Tibial artery (tissue), 4 donors: ENCODE data around the gene CD300C.

Source experiments
- DNase-seq, 2 donors: peaks; one replicate each; pipeline ENCODE4 v3.0.0-alpha.2; 2019
- H3K27ac ChIP-seq, 2 donors: fragments of 200-600 bp; sonication (generic) in 1 of 2; 1 replicate in 1 of 2; 2 replicates in 1 of 2; pipeline ENCODE4 v1.5.1; 2018 to 2019; ENCODE audit warnings: mild to moderate bottlenecking in 1 of 2
- H3K27me3 ChIP-seq, 2 donors: fragments of 200-600 bp; sonication (generic) in 1 of 2; one replicate each; pipeline versions ENCODE4 v1.5.1 to v1.6.0; 2016 to 2019
- H3K36me3 ChIP-seq, 3 donors: fragments of 200-600 bp; sonication (generic) in 2 of 3; one replicate each; pipeline ENCODE4 v1.5.1; 2016 to 2019; ENCODE audit warnings: mild to moderate bottlenecking in 2 of 3
- H3K4me1 ChIP-seq, 4 donors: fragments of 200-600 bp; sonication (generic) in 2 of 4; 1 replicate in 3 of 4; 2 replicates in 1 of 4; pipeline ENCODE4 v1.5.1; 2016 to 2019
- H3K4me3 ChIP-seq, 2 donors: fragments of 200-600 bp; sonication (generic) in 1 of 2; 1 replicate in 1 of 2; 2 replicates in 1 of 2; pipeline ENCODE4 v1.5.1; 2018 to 2019; ENCODE audit warnings: mild to moderate bottlenecking in 2 of 2
- H3K9me3 ChIP-seq, 3 donors: fragments of 200-600 bp; sonication (generic) in 1 of 3; one replicate each; pipeline ENCODE4 v1.5.1; 2016 to 2019
- intact Hi-C: fragments of 100-400 bp; cut with DNase I; formaldehyde crosslinking; loops from one replicate; pipeline ENCODE4 v1.15.0; 2023; ENCODE audit warnings: low total_unique reads
- TF ChIP-seq, protein P1 (sequence below), 2 experiments: fragments of 200-600 bp in 1 of 2; fragments of 450-650 bp in 1 of 2; IDR thresholded peaks; one replicate each; pipeline ENCODE4 v1.5.1; 2017 to 2019; ENCODE audit warnings: antibody characterized with exemption in 2 of 2, mild to moderate bottlenecking in 1 of 2, moderate library complexity in 1 of 2

CD300C gene

DNA sequence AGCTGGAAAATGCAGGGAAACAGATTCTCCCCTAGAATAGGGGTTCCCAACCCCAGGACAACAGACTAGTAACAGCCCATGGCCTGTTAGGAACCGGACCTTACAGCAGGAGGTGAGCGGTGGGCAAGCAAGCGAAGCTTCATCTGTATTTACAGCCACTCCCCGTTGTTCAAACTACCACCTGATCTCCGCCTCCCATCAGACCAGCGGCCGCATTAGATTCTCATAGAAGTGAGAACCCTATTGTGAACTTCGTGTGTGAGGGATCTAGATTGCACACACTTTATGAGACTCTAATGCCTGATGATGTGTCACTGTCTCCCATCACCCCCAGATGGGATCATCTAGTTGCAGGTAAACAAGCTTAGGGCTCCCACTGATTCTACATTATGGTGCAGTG, 18.2 kb downstream of the CD300C start:
- Histone ChIP-seq H3K27ac (no peak overlapping the region), H3K27me3 (peaks cover 0 to 4% of the 10 kb centered on the region in 2 donors), H3K9me3 (peaks cover 0 to 8% (median 6%) of the 10 kb centered on the region in 3 donors), H3K36me3 (no peaks in the 10 kb centered on the region), H3K4me1 (no peaks in the 10 kb centered on the region), H3K4me3 (no peak overlapping the region)
- intact Hi-C loops, result no loop called here
- no peak for DNase-seq
- TF ChIP-seq, protein P1, sequence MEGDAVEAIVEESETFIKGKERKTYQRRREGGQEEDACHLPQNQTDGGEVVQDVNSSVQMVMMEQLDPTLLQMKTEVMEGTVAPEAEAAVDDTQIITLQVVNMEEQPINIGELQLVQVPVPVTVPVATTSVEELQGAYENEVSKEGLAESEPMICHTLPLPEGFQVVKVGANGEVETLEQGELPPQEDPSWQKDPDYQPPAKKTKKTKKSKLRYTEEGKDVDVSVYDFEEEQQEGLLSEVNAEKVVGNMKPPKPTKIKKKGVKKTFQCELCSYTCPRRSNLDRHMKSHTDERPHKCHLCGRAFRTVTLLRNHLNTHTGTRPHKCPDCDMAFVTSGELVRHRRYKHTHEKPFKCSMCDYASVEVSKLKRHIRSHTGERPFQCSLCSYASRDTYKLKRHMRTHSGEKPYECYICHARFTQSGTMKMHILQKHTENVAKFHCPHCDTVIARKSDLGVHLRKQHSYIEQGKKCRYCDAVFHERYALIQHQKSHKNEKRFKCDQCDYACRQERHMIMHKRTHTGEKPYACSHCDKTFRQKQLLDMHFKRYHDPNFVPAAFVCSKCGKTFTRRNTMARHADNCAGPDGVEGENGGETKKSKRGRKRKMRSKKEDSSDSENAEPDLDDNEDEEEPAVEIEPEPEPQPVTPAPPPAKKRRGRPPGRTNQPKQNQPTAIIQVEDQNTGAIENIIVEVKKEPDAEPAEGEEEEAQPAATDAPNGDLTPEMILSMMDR (IDR thresholded peaks at IDR 0.05), result no peak

- Histone ChIP-seq H3K36me3 (no peaks in the 10 kb centered on the region), H3K27ac (no peak overlapping the region), H3K9me3 (peaks cover 0 to 15% (median 10%) of the 10 kb centered on the region in 3 donors), H3K4me1 (no peaks in the 10 kb centered on the region), H3K27me3 (peaks cover 0 to 4% of the 10 kb centered on the region in 2 donors), H3K4me3 (no peak overlapping the region)
- DNase-seq, result no peak
- intact Hi-C loops, result no loop called here
- TF ChIP-seq, protein P1 (IDR thresholded peaks at IDR 0.05), result no peak
These were observed 18.8 kb downstream of the CD300C start for GRCh38 chr17:74527081-74527480.

- no peak for DNase-seq
- Histone ChIP-seq H3K27ac (no peak overlapping the region), H3K27me3 (peaks cover 0 to 4% of the 10 kb centered on the region in 2 donors), H3K36me3 (no peaks in the 10 kb centered on the region), H3K4me3 (no peak overlapping the region), H3K9me3 (peaks cover 0 to 15% (median 10%) of the 10 kb centered on the region in 3 donors), H3K4me1 (no peaks in the 10 kb centered on the region)
- intact Hi-C loops, result no loop called here
- TF ChIP-seq, protein P1 (IDR thresholded peaks at IDR 0.05), result no peak
These were observed 19.2 kb downstream of the CD300C start for GRCh38 chr17:74526681-74527080.

GRCh38 chr17:74525781-74526288, 20.1 kb downstream of the CD300C start:
- no peaks in the 10 kb centered on the region for H3K4me1 ChIP-seq
- TF ChIP-seq, protein P1 (IDR thresholded peaks at IDR 0.05), result no peak

GRCh38 chr17:74525465-74525725, 20.5 kb downstream of the CD300C start:
- no peak overlapping the region for H3K27ac ChIP-seq
- no peaks in the 10 kb centered on the region for H3K36me3 ChIP-seq
- TF ChIP-seq, protein P1 (IDR thresholded peaks at IDR 0.05), result no peak
- DNase-seq, result no peak
- H3K4me3 ChIP-seq, result no peak overlapping the region
- H3K4me1 ChIP-seq, result no peaks in the 10 kb centered on the region
- intact Hi-C loops, result no loop called here
- peaks cover 0 to 15% (median 10%) of the 10 kb centered on the region in 3 donors for H3K9me3 ChIP-seq
- H3K27me3 ChIP-seq, result peaks cover 0 to 4% of the 10 kb centered on the region in 2 donors

More at GRCh38 chr17:74525781-74526288, 20.1 kb downstream of the CD300C start:
- Histone ChIP-seq H3K27me3 (peaks cover 0 to 4% of the 10 kb centered on the region in 2 donors), H3K4me3 (no peak overlapping the region), H3K9me3 (peaks cover 0 to 15% (median 10%) of the 10 kb centered on the region in 3 donors), H3K36me3 (no peaks in the 10 kb centered on the region), H3K27ac (no peak overlapping the region)
- DNase-seq, result no peak
- intact Hi-C loops, result no loop called here
